GM21390 (cell line): ENCODE measurements around the gene HMCN1.

Experiments used
- ATAC-seq: cut with Tn5 transposase; IDR thresholded peaks from one replicate; pipeline ENCODE4 v1.9.1; 2021; ENCODE audit not compliant: unreplicated experiment

The HMCN1 gene

GRCh38 chr1:186063091-186063657 is 329.0 kb downstream of the HMCN1 start:
- no peak for ATAC-seq

GRCh38 chr1:186066411-186066810 is 332.2 kb downstream of the HMCN1 start:
- ATAC-seq = no peak

GRCh38 chr1:186073697-186074096 is 339.5 kb downstream of the HMCN1 start:
- ATAC-seq = no peak

GRCh38 chr1:186076006-186076405 is 341.8 kb downstream of the HMCN1 start:
- no peak for ATAC-seq

GRCh38 chr1:186078245-186078644 is 344.1 kb downstream of the HMCN1 start:
- ATAC-seq = peak; percentile 91

- no peak for ATAC-seq
Measured at GRCh38 chr1:186079084-186079684, 345.0 kb downstream of the HMCN1 start.

- peak; percentile 59 for ATAC-seq
Measured at GRCh38 chr1:186082235-186082937, 348.2 kb downstream of the HMCN1 start.

- no peak for ATAC-seq
Measured at GRCh38 chr1:186086583-186086982, 352.4 kb downstream of the HMCN1 start.

GRCh38 chr1:186089940-186090339 is 355.7 kb downstream of the HMCN1 start:
- no peak for ATAC-seq

- no peak for ATAC-seq
Measured at GRCh38 chr1:186091222-186091720, 357.1 kb downstream of the HMCN1 start.

- ATAC-seq = no peak
Measured at GRCh38 chr1:186093437-186093836, 359.2 kb downstream of the HMCN1 start.

GRCh38 chr1:186094172-186094571 is 360.0 kb downstream of the HMCN1 start:
- no peak for ATAC-seq

GRCh38 chr1:186099336-186100104 is 365.3 kb downstream of the HMCN1 start:
- no peak for ATAC-seq

GRCh38 chr1:186102107-186102506 is 367.9 kb downstream of the HMCN1 start:
- no peak for ATAC-seq

GRCh38 chr1:186102547-186103148 is 368.5 kb downstream of the HMCN1 start:
- no peak for ATAC-seq

GRCh38 chr1:186104459-186104858 is 370.3 kb downstream of the HMCN1 start:
- ATAC-seq = no peak

GRCh38 chr1:186112280-186112679 is 378.1 kb downstream of the HMCN1 start:
- no peak for ATAC-seq

- ATAC-seq = no peak
Measured at GRCh38 chr1:186113461-186113860, 379.3 kb downstream of the HMCN1 start.

- ATAC-seq = no peak
Measured at GRCh38 chr1:186118724-186119123, 384.5 kb downstream of the HMCN1 start.

- no peak for ATAC-seq
Measured at GRCh38 chr1:186122837-186123236, 388.6 kb downstream of the HMCN1 start.

- ATAC-seq = no peak
Measured at GRCh38 chr1:186125035-186125434, 390.8 kb downstream of the HMCN1 start.
